ENCODE data around the gene DIDO1. TPM values are rescaled to one million over a fixed set of nuclear protein-coding genes. Genes with fewer than 3 reads are reported as not detected.

The DIDO1 gene
- total RNA-seq: 100 to 1,000 TPM in 1 of 3 donors, 10 to 100 TPM in 2; 79.5 to 116 (median 83.4) TPM
- total RNA-seq (2013): 85.6 TPM

DNA sequence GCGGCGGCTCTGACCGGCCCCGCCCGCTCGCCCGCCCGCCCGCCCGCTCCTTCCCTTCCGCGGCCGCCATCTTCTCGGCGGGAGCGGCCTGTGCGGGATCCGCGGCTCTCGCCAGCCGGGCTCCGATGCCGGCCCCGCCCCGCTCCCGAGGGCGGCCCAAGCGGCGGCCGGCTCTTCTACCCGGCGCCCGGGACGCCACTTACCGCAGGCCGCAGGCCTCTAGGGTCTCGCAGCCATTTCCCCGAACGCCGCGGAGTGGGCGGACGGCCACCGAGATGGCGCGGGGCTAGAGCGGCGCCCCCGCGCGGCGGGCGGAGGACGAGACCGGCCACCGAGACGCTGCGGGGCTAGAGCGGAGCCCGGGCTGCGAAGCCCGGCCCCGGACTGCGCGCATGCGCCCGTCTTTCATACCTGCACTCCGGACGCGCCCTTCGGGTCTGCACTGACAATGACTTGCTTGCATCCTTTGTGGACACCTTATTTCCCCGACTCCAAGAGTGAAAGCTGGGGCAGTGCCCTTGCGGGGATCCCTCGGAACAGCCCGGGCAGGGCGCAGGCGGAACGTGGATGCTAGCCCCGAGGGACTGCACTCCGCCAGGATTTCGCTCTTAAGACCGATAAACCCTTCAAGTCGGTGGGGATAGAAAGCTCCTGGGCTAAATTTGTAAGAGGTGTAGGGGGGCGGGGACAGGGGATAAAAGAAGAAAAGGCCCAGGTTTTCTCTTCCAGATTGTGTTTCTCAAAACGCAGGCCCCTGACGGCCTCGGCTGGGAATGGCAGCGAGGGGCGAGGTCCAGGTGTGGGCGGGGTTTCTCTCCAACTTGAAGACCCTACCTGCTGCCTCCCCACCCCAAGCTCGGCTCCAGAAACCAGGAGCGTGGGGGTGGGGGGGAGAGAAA, at the start of gene DIDO1:
Gene DIDO1 (minus strand): TSS at position 277 of the 899 bp plus-strand sequence.
- Histone ChIP-seq H3K4me1 (ENCODE audit: control insufficient read depth, insufficient read depth, low read length) (peaks cover 68% of the 10 kb centered on the region), H3K36me3 (ENCODE audit: control insufficient read depth, insufficient read depth, low read length) (no peaks in the 10 kb centered on the region), H3K4me3 (ENCODE audit: low read length) (peak within 1 kb of the TSS; percentile 94), H3K9me3 (ENCODE audit: control insufficient read depth, insufficient read depth, low read length) (no peaks in the 10 kb centered on the region), H3K27me3 (ENCODE audit: control insufficient read depth, insufficient read depth, low read length) (no peaks in the 10 kb centered on the region), H3K27ac (ENCODE audit: low read length) (peak within 1 kb of the TSS; percentile 88)
- ATAC-seq (peak; percentile 72 to 90 (median 86)), DNase-seq (peak; percentile 86 to 96)
- intact Hi-C loops (cut with micrococcal nuclease): loop anchor here (1.0 to 5.0 kb wide), 3 partner anchors 11 to 64 kb away; partner anchors contain the start of gene TCFL5
- H3K4me1 Mint-ChIP-seq: peaks cover 51 to 67% of the 10 kb centered on the region in 2 donors
- H3K9me3 Mint-ChIP-seq: no peaks in the 10 kb centered on the region
- TF ChIP-seq, protein P1, sequence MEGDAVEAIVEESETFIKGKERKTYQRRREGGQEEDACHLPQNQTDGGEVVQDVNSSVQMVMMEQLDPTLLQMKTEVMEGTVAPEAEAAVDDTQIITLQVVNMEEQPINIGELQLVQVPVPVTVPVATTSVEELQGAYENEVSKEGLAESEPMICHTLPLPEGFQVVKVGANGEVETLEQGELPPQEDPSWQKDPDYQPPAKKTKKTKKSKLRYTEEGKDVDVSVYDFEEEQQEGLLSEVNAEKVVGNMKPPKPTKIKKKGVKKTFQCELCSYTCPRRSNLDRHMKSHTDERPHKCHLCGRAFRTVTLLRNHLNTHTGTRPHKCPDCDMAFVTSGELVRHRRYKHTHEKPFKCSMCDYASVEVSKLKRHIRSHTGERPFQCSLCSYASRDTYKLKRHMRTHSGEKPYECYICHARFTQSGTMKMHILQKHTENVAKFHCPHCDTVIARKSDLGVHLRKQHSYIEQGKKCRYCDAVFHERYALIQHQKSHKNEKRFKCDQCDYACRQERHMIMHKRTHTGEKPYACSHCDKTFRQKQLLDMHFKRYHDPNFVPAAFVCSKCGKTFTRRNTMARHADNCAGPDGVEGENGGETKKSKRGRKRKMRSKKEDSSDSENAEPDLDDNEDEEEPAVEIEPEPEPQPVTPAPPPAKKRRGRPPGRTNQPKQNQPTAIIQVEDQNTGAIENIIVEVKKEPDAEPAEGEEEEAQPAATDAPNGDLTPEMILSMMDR (IDR thresholded peaks at IDR 0.05): peak; percentile 68
- H3K27me3 Mint-ChIP-seq (ENCODE audit: low read depth in 2 of 2): no peaks in the 10 kb centered on the region
- H3K36me3 Mint-ChIP-seq: no peaks in the 10 kb centered on the region
- peak within 1 kb of the TSS; percentile 95 to 97 for H3K27ac Mint-ChIP-seq
- 2% methylated on average over 90 of the region's 92 CpGs for WGBS (ENCODE audit: insufficient coverage)
- H3K4me3 Mint-ChIP-seq: peak within 1 kb of the TSS; percentile 97

DNA sequence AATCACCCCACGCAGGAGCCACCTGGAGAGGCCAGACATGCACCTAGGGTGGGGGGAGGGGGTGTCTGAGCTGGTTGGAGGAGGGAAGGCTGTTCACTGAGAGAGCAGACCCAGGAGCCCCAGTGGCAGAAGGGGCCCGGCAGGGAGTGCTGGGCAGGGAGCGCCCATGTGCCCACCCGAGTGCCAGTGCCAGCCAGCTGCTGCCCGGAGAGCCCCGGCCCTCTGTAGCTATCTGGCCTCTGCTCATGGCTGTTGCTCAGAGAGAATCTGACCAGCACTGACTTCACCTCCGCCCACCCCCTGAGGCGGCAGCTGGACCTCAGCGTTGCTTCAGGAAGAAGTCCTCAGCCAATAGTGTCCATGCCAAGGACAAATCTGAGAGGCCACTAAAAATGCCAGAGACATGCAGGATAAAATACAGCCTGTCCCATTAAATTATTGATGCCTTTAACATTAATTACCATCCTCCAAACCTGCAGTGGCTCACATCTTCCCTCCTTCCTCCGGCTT, 49.0 kb upstream of the DIDO1 start:
- Histone ChIP-seq H3K27me3 (ENCODE audit: control insufficient read depth, insufficient read depth, low read length) (peaks cover 66% of the 10 kb centered on the region), H3K9me3 (ENCODE audit: control insufficient read depth, insufficient read depth, low read length) (no peaks in the 10 kb centered on the region), H3K36me3 (ENCODE audit: control insufficient read depth, insufficient read depth, low read length) (no peaks in the 10 kb centered on the region), H3K27ac (ENCODE audit: low read length) (no peak overlapping the region), H3K4me3 (ENCODE audit: low read length) (no peak overlapping the region), H3K4me1 (ENCODE audit: control insufficient read depth, insufficient read depth, low read length) (peaks cover 50% of the 10 kb centered on the region)
- peaks cover 21 to 42% of the 10 kb centered on the region in 2 donors for H3K4me1 Mint-ChIP-seq
- WGBS (ENCODE audit: insufficient coverage): 83% methylated on average over 10 of the region's 10 CpGs
- DNase-seq (no peak), ATAC-seq (no peak)
- peaks cover 42 to 57% of the 10 kb centered on the region in 2 donors for H3K27me3 Mint-ChIP-seq (ENCODE audit: low read depth in 2 of 2)
- H3K27ac Mint-ChIP-seq: no peak overlapping the region
- no peaks in the 10 kb centered on the region for H3K36me3 Mint-ChIP-seq
- no peaks in the 10 kb centered on the region for H3K9me3 Mint-ChIP-seq
- TF ChIP-seq, protein P1 (IDR thresholded peaks at IDR 0.05): no peak
- no peak overlapping the region for H3K4me3 Mint-ChIP-seq
- intact Hi-C loops (cut with micrococcal nuclease): no loop called here

DNA sequence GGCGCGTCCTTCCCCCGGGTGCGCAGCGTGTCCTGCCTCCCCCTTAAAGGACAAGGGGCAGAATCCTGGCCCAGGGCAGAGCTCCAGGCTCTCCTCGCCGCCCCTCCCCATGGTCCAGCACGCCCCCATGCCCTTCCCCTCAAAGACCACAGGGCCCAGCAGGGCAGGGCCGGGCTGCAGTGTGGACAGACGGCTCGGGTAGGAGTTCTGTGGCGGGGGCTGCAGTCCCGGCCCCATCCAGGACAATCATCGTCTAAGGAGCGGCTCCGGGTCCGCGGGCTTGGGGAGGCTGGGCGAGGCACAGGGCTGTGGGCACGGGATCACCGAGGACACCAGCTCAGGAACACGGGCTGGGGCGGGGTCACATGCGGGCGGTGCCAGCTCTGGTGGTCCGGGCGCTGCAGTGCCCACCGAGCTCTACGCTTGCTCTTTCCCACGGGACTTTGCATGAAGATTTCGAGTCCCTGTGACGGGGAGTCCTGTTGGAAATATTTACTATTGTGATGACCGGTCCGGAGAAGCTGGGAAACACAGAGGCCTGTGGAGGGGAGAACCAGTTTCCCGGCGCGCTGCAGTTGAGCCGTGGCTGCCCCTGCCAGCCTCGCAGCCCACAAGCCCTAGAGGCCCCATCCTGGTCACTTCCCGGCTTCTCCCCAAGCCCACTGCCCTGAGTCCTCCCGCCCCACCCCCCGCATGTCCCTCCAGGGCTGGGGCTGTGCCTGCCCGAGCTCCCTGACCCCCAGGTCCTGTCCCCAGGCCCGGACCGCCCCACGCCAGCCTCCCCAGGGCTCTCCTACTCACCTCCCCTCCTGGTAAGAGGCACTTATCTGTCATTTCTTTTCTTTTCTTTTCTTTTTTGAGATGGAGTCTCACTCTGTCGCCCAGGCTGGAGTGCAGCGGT, 46.8 kb upstream of the DIDO1 start:
- 28% methylated on average over 48 of the region's 48 CpGs for WGBS (ENCODE audit: insufficient coverage)
- Mint-ChIP-seq H3K36me3 (no peaks in the 10 kb centered on the region), H3K27ac (peak overlapping the region in 1 of 2 donors; percentile 17), H3K9me3 (no peaks in the 10 kb centered on the region), H3K27me3 (ENCODE audit: low read depth in 2 of 2) (peaks cover 27 to 43% of the 10 kb centered on the region in 2 donors), H3K4me3 (no peak overlapping the region), H3K4me1 (peaks cover 17 to 26% of the 10 kb centered on the region in 2 donors)
- TF ChIP-seq, protein P1 (IDR thresholded peaks at IDR 0.05): no peak
- ATAC-seq (no peak), DNase-seq (no peak)
- no peak overlapping the region for H3K4me3 ChIP-seq (ENCODE audit: low read length)
- intact Hi-C loops (cut with micrococcal nuclease): loop anchor here (1.0 to 2.0 kb wide), 2 partner anchors 36 to 72 kb away; no protein-coding TSS in a partner anchor
- no peaks in the 10 kb centered on the region for H3K36me3 ChIP-seq (ENCODE audit: control insufficient read depth, insufficient read depth, low read length)
- no peak overlapping the region for H3K27ac ChIP-seq (ENCODE audit: low read length)
- peaks cover 46% of the 10 kb centered on the region for H3K27me3 ChIP-seq (ENCODE audit: control insufficient read depth, insufficient read depth, low read length)
- peaks cover 28% of the 10 kb centered on the region for H3K4me1 ChIP-seq (ENCODE audit: control insufficient read depth, insufficient read depth, low read length)
- no peaks in the 10 kb centered on the region for H3K9me3 ChIP-seq (ENCODE audit: control insufficient read depth, insufficient read depth, low read length)
